Brain pericyte (primary cell): Measurements from ENCODE around the gene FBLN2.
A peak's percentile ranks its signal among the peaks of the same experiment; 100 is the strongest.

Experiments used
- DNase-seq: peaks from one replicate; pipeline ENCODE4 v3.0.0-alpha.2; 2012; ENCODE audit warnings: low read depth, low spot score

FBLN2 gene

GRCh38 chr3:13645801-13646637 lies 97.1 kb downstream of the FBLN2 start:
- no peak for DNase-seq

DNA sequence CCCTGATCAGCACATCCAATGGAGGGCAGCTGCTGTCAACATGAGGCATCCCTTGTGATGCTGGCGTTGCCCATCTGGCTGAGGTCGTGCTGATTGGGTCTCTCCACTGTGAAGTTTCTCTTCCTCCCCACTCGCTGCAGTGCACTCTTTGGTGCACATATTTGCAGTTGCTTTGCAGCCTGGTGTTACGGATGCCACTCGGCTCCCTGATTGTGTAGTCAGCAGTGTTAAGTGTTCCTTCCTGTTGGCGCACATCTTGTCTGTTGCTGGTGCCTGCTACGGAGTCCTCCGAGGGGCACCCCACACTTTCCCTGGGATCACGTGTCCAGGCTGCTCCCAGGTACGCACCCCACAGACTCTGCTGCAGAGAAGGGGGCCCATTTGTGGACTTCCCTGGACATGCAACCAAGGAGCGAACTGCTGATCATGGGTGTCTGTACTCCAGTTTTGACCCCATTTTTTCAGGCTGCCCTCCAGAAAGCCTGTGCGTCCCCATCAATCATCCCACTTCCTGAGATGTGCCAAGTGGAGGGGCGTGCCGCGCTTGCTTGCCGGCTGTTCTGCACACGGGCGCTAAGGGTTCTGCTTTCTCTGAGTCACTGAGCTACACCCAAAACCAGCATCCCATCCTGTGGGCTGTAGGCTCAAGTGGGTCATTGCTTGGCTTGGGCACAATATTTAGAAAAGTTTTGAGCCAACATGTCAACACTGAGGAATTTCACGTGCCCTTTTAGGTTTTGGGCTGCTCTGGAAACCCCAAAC lies 98.6 kb downstream of the FBLN2 start:
- no peak for DNase-seq

- DNase-seq, result peak; percentile 78
Measured at GRCh38 chr3:13648060-13649001, 99.4 kb downstream of the FBLN2 start.

GRCh38 chr3:13650210-13651056 lies 101.5 kb downstream of the FBLN2 start:
- peak; percentile 27 for DNase-seq

DNA sequence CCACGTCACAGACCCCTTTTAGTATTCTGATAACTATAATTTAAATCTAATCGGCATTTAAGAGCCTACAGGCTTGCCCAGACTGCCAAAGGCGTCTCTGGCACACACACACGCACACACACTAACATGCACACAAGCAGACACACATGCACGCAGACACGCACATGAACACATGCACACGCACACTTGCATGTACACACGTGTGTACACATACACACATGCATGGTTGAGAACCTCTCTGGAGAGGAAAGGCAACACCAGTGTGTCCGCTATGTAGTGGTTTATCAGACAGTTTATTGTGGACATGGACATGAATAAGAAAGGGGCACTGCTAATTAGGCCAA lies 102.1 kb downstream of the FBLN2 start:
- no peak for DNase-seq

- no peak for DNase-seq
Measured at GRCh38 chr3:13651775-13652428, 103.0 kb downstream of the FBLN2 start.

DNA sequence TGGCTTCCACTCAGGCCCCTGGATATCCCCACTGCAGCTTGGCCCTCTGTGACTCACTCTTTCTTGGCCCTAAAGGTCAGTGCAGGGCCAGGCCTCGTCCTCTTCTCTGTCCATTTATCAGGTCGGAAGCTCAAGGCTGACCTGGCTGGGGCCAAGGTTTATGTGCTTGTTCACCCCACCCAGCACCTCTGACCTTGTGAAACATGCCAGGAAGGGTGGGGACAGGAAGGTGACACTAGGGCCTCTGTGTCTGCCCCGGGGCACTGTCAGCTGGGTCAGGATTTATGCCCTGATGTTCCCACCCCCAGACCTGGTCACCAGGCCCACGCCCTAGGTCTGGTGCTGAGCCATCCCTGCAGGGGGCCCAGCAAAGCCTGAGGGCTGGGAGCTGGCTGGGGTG lies 103.8 kb downstream of the FBLN2 start:
- no peak for DNase-seq

DNA sequence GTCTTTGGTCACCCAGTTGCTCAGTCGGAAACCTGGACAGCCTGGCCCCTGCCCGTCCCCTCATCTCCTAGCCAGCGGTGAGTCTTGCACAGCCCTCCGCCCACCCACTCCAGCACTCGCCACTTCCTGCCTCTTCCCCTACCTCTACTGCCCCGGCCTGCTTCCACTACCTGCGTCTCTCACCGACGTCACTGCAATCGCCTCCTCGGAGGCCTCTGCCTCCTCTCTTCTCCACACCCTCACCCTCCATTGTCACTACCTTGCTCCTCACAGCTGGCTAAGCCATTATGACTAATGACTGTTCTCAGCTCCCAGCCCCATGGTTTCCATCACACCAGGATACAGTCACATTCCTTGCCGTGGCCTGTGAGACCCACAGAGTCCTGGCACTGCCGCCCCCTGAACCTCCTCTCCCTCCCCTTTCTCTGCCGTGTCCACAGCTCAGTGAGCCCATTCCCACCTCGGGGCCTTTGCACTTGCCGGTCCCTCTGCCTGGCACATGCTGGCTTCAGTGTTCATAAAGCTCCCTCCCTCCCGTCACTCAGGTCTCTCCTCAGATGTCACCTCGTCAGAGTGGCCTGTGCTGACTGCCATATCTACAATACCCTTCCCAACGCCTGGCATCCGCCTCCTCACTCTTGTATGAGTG lies 104.8 kb downstream of the FBLN2 start:
- no peak for DNase-seq

- DNase-seq, result no peak
Measured at GRCh38 chr3:13654330-13655060, 105.6 kb downstream of the FBLN2 start.

DNA sequence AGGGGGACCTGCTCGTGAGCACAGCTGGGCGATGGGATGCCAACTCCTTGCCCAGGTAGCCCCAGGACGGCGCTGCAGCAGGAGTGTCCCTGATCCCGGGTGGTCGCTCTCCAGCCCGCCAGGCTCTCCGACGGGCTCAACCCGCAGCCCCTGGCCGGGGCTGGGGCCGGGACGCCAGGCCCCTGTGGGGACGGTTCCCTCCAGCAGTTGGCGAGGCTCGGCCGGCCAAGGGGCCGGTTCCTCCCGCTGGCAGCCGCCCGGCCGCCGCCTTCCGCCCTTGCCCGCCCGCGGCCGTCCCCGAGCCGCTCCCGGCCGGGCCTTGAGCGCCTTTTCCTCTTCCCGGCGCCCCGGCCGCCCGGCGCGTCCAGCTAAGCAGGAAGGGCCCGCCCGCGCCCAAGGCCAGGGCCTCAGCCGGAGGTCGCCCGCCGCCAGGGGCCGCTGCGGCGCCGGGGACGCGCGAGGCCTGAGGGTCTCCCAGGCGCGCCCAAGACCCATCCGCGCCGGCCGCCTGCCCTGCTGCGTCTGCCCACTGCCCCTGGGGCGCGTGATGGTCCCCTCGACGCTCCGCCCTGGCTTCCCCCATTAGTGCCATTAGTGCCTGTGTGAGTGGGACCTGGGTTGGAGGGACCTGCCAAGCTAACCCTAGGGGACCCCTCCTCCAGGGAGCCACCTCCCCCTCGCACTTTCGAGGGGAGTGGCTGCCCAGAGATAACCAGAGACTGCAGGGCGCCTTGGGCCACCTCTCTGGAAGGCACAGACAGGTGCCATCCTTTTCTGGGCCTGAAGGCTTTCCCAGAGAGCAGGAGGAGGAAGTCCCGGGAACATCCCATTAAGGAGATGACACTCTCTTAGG lies 106.4 kb downstream of the FBLN2 start:
- DNase-seq, result no peak

DNA sequence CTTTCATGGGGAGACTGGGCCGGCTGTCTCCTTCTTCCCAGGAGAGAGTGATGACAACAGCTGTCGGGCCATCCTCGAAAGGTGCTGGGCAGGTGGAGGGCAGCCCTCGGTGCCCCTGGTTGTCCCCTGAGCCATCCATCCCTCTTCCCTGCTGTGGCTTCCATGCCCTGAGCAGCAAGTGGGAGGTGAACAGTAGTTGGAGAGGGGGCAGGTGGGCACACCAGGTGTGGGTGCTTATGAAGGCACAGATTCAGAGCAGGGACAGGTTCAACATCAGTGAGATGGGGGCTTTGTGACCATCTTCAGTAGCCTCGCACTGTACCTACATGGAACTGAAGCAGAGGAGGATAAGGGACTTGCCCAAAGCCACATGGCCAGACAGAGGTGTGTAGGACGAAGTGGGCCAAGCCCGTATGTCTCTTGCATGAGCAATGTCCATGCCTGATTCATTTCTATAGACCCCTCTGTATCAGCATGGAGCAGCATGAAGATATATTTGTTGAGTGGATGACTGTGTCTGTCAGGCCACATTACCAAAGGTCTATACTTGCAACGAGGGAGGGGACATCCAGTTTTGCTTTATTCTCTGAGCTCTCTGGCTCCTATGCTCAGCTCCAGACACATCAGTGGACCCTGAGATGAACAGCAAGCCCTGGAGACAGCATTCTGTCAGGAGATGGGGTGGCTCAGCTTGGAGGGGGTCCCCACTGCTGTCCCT lies 107.8 kb downstream of the FBLN2 start:
- no peak for DNase-seq

- DNase-seq, result no peak
Measured at GRCh38 chr3:13657660-13658435, 108.9 kb downstream of the FBLN2 start.

DNA sequence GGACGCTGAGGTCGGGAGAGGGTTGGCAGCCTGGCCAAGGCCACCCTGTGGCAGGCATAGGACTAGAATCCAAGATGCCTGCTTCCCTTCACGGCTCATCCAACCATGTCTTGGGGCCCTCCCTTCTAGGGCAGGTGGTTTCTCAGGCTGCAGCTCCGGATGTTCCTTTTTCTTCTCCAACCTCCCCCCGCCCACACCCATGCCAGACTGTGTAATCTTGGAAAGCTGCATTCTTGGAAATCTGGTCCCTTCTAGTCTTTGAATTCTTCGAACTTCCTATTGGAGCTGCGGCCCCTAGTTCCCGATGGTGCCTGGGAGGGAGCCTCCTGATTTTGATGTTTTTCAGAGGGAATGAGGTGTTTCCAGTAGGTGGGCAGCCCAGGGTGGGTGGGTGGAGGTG lies 109.8 kb downstream of the FBLN2 start:
- no peak for DNase-seq

- DNase-seq, result no peak
Measured at GRCh38 chr3:13659221-13659969, 110.5 kb downstream of the FBLN2 start.

DNA sequence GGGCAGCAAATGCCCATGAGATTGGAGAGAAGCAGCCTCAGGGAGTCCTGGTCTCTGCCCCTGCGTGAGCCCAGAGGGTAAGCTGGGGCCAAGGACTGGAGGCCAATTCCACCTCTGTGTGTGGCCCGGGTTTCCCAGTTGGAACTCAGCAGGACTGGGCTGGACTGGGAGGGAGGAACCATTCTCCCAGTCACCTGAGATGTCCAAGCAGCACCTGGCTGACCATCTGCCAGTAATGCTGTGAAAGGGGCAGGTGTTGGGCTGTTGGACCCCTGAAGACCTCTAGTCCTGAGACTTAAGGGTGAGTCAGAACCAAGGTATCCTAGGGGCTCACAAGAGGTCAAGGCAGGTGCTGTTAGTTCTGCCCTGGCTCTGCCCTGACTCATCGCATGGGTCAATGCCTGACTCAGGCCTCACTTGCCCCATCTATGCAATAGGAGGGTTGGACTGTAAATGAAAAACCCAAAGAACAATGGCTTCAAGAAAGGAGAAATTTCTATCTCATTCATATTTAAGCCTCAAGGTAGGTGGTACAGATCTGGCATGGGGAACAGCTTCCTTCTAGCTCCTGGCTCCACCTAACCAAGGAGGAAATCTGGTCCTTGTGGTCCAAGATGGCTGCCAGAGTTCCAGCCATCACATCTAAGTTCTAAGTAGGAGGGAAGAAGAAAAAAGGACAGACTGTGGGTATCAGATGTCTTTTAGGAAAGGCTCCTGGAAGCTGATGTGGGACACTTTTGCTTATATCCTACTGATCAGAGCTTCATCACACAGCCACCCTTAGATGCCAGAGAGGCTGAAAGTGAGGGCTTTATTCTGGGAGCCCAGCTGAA lies 111.3 kb downstream of the FBLN2 start:
- no peak for DNase-seq
